HG03469 (cell line): ENCODE results near the gene SGK1.

Experiments
- ATAC-seq: cut with Tn5 transposase; IDR thresholded peaks from one replicate; pipeline ENCODE4 v1.9.1; 2021; ENCODE audit warnings: mild to moderate bottlenecking, moderate library complexity, moderate number of reproducible peaks; ENCODE audit not compliant: unreplicated experiment

The SGK1 gene

DNA sequence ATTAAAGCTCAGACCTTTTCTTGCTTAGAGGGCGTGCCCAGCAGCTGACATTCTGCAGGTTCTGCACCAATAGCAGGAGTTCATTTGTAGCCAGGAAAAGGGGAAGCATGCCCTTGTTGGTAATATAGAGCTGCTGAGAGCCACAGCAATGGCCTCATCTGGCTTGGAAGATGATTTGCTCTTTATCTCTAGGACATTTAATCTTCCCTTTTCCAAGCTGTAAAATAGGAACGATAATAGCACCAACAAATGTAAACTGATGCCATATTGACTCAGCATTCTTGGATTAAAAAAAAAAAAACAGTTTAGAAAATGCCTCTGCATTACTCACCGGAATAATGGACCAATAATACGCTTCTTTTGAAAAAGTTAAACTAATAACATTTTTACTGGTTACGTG lies 172.1 kb downstream of the SGK1 start:
- no peak for ATAC-seq

DNA sequence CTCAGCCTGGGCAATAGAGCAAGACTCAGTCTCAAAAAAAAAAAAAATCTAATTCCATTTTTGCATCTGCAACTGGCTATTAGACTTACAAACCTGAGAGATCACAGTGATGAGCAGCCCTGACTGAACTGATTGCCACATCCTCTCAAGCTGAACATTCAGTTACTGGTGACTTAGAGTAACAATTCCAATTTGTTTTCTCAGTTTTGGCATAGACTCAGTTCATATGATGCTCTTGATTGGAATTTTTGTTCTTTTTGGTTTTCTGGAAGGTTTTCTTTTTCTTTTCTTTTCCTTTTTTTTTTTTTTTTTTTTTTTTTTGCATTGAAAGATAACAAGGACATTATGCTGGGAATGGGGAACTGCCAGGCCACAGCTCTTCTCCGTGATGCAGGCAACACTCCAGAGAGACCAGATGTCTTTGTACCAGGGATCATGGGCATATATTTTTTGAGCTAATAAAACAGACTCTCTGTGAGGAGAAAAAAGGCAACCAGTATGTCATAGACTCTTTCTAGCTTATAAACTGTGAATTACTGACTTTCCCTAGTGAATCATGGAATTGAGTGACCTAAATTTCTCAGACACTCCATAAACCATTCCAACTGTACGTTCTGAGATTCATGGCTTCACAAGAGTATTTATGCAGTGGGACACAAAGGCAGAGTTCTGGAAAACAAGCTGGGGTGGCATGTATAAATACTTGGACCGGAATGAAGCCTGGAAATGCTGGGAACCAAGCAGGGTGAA lies 179.5 kb downstream of the SGK1 start:
- no peak for ATAC-seq

DNA sequence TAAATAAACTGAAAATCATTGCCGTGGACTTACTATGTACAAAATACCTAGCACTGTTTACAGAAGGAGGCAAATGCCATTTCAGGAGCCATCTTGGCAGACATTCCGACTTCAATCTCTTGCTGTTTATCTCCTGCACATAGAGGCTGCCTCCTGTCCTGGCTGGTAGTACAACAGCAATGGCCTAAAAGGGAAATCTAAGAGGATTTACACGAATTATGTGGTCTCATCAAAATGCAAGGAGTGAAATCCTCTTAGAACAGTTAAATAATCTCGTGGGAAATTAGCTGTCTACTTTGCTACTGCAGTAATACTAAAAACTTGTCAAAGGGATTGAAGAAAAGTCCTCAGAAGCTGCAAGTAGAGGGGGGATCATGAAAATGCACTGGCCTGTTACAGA lies 183.3 kb downstream of the SGK1 start:
- no peak for ATAC-seq

DNA sequence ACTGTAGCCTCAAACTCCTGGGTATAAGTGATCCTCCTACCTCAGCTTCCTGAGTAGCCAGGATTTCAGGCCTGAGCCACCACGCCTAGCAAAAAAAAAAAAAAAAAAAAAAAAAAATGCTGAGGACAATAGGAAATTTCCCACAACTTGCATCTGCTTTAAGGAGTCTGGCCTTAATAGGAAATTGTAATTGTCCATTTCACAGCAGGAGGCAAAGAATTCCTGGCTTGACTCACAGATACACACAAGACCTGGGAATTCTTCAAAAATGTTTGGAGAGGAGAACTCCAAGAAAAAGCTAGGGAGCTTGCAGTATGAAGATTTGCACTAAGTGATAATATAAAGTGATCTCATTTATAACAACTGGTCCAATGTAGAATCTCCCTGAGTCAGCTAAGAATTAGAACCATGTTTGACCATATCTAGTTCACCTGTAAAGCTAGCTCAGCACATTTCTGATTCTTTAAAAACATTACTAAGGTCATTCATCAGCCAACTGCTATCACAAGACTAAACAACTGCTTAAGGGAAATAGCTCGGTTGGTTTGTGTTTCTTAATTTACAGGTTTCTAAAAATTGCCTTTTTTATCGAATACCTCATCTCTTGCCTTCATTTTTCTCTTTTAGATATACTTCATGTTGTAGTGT lies 185.3 kb downstream of the SGK1 start:
- ATAC-seq, result no peak

DNA sequence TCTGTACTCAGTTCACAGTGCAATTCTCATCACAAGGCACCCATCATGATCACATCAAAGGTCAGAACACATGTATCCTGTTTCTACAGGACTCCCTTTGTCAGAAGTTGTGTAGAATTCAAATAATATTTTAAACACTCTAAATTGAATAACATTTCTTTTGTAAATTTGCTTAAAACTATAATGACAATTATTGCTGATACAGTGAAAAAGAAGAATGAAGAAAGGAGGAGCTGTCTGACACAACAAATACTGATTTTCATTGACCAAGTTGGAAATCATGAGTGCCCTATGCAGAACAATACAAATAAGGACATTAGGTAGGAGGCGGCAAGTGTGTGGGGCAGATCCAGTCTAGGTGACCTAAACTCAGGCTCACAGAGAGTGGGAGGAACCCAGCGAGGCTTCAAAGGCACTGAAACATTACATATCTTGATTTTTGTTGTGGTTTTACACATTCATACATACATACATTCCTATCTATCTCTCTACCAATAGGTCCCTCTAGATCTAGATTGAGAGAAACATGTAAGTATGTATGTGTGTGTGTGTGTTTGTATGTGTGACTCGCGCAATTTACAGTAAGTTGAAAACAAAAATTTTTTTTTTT lies 186.3 kb downstream of the SGK1 start:
- ATAC-seq, result no peak

DNA sequence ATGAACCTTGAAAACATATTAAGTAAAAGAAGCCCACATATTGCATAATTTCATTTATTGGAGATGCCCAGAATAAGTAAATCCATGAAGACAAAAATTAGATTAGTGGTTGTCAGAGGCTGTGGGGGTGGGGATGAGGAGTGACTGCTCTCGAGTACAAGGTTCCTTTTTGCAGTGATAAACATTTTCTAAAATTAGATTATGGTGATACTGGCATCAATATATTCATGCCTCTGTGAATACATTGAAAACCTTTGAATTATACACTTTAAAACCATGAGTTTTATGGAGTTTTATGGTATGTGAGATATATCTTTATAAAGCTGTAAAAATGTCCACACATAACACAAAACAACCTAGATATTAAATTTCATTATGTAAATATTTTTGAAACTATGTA lies 189.8 kb downstream of the SGK1 start:
- no peak for ATAC-seq

DNA sequence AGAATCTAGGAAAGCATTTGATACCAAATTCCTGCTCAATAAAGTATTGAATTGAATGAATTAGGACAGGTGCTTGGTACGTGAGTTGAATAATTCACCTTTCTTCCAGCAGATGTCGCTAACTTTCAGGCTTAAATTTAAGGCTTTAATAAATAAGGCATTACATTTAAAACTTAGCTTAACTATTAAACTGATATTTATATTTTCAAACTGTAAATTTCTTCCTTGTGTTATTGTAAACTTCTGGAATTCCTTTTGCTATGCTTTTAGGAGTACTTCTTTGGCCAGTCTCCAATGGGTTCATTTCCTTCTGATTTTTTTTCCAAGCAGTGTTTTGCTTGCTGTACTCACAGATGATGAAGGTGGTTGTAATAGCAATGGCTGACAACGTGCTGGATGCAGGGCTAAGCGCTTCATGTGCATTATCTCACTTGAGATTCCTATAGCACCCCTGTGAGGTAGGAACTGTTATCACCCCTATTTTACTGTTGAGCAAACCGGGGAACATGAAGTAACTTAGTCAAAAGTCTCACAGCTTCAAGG lies 194.2 kb downstream of the SGK1 start:
- ATAC-seq, result no peak

DNA sequence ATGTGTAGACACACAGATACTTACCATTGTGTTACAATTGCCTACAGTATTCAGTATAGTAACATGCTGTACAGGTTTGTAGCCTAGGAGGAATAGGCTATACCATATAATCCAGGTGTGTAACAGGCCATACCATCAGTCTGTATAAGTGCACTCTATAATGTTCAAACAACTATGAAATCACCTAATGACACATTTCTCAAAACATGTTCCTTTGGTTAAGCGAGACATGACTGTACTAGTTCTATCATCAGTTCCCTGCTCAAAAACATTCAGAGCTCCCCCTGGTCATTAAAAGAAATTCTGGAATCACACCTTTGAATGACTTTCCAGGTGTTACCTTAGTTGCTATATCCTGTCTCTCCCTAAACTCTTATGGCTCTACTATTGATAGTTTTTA lies 195.1 kb downstream of the SGK1 start:
- no peak for ATAC-seq

DNA sequence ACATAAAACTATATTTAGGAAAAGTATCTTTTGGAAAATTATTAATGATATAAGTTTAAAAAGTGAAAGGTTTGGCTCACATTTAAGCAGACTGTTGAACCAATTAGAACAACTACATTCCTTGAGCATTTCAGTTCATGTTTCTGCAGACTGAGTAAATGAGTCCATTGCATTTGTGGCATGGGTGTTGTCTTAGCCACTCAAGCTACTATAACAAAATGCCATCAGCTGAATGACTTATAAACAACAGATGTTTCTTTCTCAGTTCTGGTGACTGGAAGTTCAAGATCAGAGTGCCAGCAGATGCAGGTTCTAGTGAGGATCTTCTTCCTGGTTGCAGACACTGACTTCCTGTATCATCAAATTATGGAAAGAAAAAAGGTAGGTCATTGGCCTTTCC lies 198.4 kb downstream of the SGK1 start:
- no peak for ATAC-seq
